ENCODE results near the gene TDRD7. TPM values are rescaled to one million over a fixed set of nuclear protein-coding genes. Genes with fewer than 3 reads are reported as not detected.

Gene TDRD7
- total RNA-seq, 1 experiment from 2014 or later: 22.0 TPM

GRCh38 chr9:97480174-97480573 lies 68.3 kb downstream of the TDRD7 start:
- intact Hi-C loops (cut with micrococcal nuclease; ENCODE audit: unreplicated experiment): no loop called here
- Histone ChIP-seq H3K36me3 (ENCODE audit: control insufficient read depth, insufficient read depth, low read length) (no peaks in the 10 kb centered on the region), H3K9me3 (no peaks in the 10 kb centered on the region), H3K4me3 (ENCODE audit: low read depth, low read length) (no peak overlapping the region), H3K4me1 (no peaks in the 10 kb centered on the region), H3K27me3 (replicated peaks; ENCODE audit: control insufficient read depth, insufficient read depth, low read length) (no peaks in the 10 kb centered on the region)
- POLR2A ChIA-PET: interaction anchor here (0.6 kb wide), 1 partner anchor 20 kb away, joined by 4 read pairs; no protein-coding TSS in a partner anchor
- no TSS peak for BruUV-seq (replicated peaks)
- Mint-ChIP-seq H3K27ac (ENCODE audit: unreplicated experiment) (no peak overlapping the region), H3K4me3 (ENCODE audit: unreplicated experiment) (no peak overlapping the region), H3K36me3 (ENCODE audit: insufficient read depth, unreplicated experiment) (peaks cover 13% of the 10 kb centered on the region), H3K4me1 (ENCODE audit: low read depth, unreplicated experiment) (no peaks in the 10 kb centered on the region), H3K9me3 (ENCODE audit: unreplicated experiment) (no peaks in the 10 kb centered on the region), H3K27me3 (ENCODE audit: insufficient read depth, unreplicated experiment) (no peaks in the 10 kb centered on the region)
- CTCF ChIA-PET: no interaction called here
- no peak for DNase-seq
- no peak for TF ChIP-seq CTCF (IDR thresholded peaks at IDR 0.05; ENCODE audit: insufficient read depth in 1 of 2, low read depth in 1 of 2, low read length in 1 of 2, severe bottlenecking in 1 of 2, unreplicated experiment in 1 of 2)

- BruUV-seq (replicated peaks): no TSS peak
- DNase-seq: no peak
- CTCF ChIA-PET: no interaction called here
- H3K4me3 ChIP-seq (ENCODE audit: low read depth, low read length): no peak overlapping the region
- Mint-ChIP-seq H3K27me3 (ENCODE audit: insufficient read depth, unreplicated experiment) (no peaks in the 10 kb centered on the region), H3K27ac (ENCODE audit: unreplicated experiment) (no peak overlapping the region), H3K4me3 (ENCODE audit: unreplicated experiment) (no peak overlapping the region), H3K4me1 (ENCODE audit: low read depth, unreplicated experiment) (no peaks in the 10 kb centered on the region), H3K36me3 (ENCODE audit: insufficient read depth, unreplicated experiment) (peaks cover 13% of the 10 kb centered on the region), H3K9me3 (ENCODE audit: unreplicated experiment) (no peaks in the 10 kb centered on the region)
- H3K4me1 ChIP-seq: no peaks in the 10 kb centered on the region
- TF ChIP-seq CTCF (IDR thresholded peaks at IDR 0.05; ENCODE audit: insufficient read depth in 1 of 2, low read depth in 1 of 2, low read length in 1 of 2, severe bottlenecking in 1 of 2, unreplicated experiment in 1 of 2): no peak
- H3K27me3 ChIP-seq (replicated peaks; ENCODE audit: control insufficient read depth, insufficient read depth, low read length): no peaks in the 10 kb centered on the region
- no peaks in the 10 kb centered on the region for H3K36me3 ChIP-seq (ENCODE audit: control insufficient read depth, insufficient read depth, low read length)
- intact Hi-C loops (cut with micrococcal nuclease; ENCODE audit: unreplicated experiment): no loop called here
- POLR2A ChIA-PET: no interaction called here
- no peaks in the 10 kb centered on the region for H3K9me3 ChIP-seq
These were observed 68.9 kb downstream of the TDRD7 start for GRCh38 chr9:97480749-97481148.

- H3K4me3 Mint-ChIP-seq (ENCODE audit: unreplicated experiment): no peak overlapping the region
- H3K4me1 Mint-ChIP-seq (ENCODE audit: low read depth, unreplicated experiment): no peaks in the 10 kb centered on the region
- CTCF ChIA-PET: interaction anchor here (0.9 kb wide), 1 partner anchor 18 kb away, joined by 3 read pairs; no protein-coding TSS in a partner anchor
- Histone ChIP-seq H3K27me3 (replicated peaks; ENCODE audit: control insufficient read depth, insufficient read depth, low read length) (no peaks in the 10 kb centered on the region), H3K9me3 (no peaks in the 10 kb centered on the region), H3K36me3 (ENCODE audit: control insufficient read depth, insufficient read depth, low read length) (peaks cover 3% of the 10 kb centered on the region; the same call in 1 of the 2 replicates), H3K4me1 (no peaks in the 10 kb centered on the region), H3K4me3 (ENCODE audit: low read depth, low read length) (no peak overlapping the region)
- no TSS peak for BruUV-seq (replicated peaks)
- no peaks in the 10 kb centered on the region for H3K27me3 Mint-ChIP-seq (ENCODE audit: insufficient read depth, unreplicated experiment)
- peaks cover 17% of the 10 kb centered on the region for H3K36me3 Mint-ChIP-seq (ENCODE audit: insufficient read depth, unreplicated experiment)
- H3K27ac Mint-ChIP-seq (ENCODE audit: unreplicated experiment): no peak overlapping the region
- POLR2A ChIA-PET: no interaction called here
- no peak for DNase-seq
- TF ChIP-seq CTCF (IDR thresholded peaks at IDR 0.05; ENCODE audit: insufficient read depth in 1 of 2, low read depth in 1 of 2, low read length in 1 of 2, severe bottlenecking in 1 of 2, unreplicated experiment in 1 of 2): no peak
- no peaks in the 10 kb centered on the region for H3K9me3 Mint-ChIP-seq (ENCODE audit: unreplicated experiment)
- intact Hi-C loops (cut with micrococcal nuclease; ENCODE audit: unreplicated experiment): no loop called here
These were observed 72.2 kb downstream of the TDRD7 start for GRCh38 chr9:97484134-97484533.
